Heart left ventricle (tissue), 13 donors: ENCODE data around the gene KDM4B.

ENCODE experiments used
- POLR2A ChIP-seq, 2 donors: fragments of 450-650 bp; IDR thresholded peaks; one replicate each; pipeline ENCODE4 v1.6.1; 2017; ENCODE audit warnings: antibody characterized with exemption in 2 of 2, mild to moderate bottlenecking in 2 of 2, moderate library complexity in 2 of 2
- TF ChIP-seq, protein P1 (sequence below), 12 donors: fragments of 200-600 bp; sonication (generic) in 4 of 12; IDR thresholded peaks; one replicate each; pipeline versions ENCODE4 v1.5.0 to v1.8.0; 2018 to 2022; ENCODE audit warnings: antibody characterized with exemption in 12 of 12, mild to moderate bottlenecking in 5 of 12
- donor health status: ischemic (EF 13 %, LVEDD 7.1; RV severe dilation, severe dysfunction).
- donor health status: DM: no; HTN: yes; CAD: no.
- donor health status: DM: no; HTN: no; CAD: no.
- donor health status: ischemic (EF 25% LVEDD 6.9; RV normal size, moderate dysfunction).
- donor health status: ischemic (EF 25% LVEDD 5.7; RV mildly dilated, moderate dysfunction).
- donor health status: ischemic (EF 35%, LVEDD 5.7; RV mildly dilated, moderate dysfunction).
- donor health status: nonischemic (EF 11% LVEDD 7.7; RV severe dilation, severe dysfunction).
- donor health status: DM: yes; HTN: yes; CAD: no.
- donor health status: PGD.
- donor health status: ischemic (EF 29% LVEDD 5.4; RV normal size, mild dysfunction).
- donor health status: nonischemic (EF 23%, LVEDD 6.1; RV moderate dilation, normal function).

DNA sequence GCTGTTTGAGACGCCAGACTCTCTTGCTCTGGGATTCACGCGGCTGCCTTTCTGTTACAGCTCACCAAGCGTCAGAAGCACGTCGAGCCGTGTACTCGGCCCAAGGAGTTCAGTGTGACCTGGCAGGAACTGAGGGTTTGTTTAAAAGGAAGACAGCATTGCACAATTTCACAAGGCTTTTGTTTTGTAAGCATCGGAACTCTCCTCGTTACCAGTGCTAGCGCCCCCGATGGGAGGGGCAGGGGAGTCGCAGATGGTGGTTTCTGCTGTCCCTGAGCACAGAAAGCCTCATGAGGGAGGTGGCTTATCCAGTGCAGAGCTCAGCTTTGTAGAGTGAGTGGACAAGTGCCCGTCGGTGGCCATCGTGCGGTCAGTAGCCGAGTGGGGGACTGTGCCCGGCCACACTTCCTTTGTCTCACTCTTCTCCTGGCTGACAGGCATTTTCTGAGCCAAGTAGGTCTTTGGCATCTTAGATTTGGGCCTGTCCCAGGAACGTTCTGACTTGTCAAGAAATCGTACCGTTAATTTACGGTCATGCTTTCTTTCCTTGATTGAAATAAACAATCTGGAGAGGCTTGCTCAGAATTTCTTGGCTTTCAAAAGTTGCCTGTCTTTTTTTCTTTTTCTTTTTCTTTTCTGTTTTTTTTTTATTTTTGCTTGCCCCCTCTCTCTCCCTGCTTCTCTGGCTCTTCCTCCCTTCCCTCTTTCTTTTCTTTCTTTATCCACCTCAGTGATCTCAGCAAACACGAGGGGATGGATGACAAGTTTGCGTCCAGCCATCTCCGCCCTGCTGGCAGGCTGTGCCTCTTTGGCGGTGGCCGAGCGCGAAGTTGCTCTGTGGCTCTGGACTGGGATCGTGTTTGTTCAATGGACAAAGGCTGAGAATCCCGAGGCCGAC is 7.7 kb downstream of the KDM4B start:
- peak in 1 of 2 donors; percentile 25 for TF ChIP-seq POLR2A (IDR thresholded peaks at IDR 0.05)
- TF ChIP-seq, protein P1, sequence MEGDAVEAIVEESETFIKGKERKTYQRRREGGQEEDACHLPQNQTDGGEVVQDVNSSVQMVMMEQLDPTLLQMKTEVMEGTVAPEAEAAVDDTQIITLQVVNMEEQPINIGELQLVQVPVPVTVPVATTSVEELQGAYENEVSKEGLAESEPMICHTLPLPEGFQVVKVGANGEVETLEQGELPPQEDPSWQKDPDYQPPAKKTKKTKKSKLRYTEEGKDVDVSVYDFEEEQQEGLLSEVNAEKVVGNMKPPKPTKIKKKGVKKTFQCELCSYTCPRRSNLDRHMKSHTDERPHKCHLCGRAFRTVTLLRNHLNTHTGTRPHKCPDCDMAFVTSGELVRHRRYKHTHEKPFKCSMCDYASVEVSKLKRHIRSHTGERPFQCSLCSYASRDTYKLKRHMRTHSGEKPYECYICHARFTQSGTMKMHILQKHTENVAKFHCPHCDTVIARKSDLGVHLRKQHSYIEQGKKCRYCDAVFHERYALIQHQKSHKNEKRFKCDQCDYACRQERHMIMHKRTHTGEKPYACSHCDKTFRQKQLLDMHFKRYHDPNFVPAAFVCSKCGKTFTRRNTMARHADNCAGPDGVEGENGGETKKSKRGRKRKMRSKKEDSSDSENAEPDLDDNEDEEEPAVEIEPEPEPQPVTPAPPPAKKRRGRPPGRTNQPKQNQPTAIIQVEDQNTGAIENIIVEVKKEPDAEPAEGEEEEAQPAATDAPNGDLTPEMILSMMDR (IDR thresholded peaks at IDR 0.05), result peak in 8 of 12 donors; percentile 18 to 49 (median 28)
